GM19324 (cell line): Measurements from ENCODE around the gene RNU2-63P.
"Not testable (repeated sequence)": the region's sequence is repeated elsewhere in the genome, so short reads cannot be mapped to it uniquely, and the experiment has no call there.

Experiments used
- ATAC-seq: cut with Tn5 transposase; IDR thresholded peaks from one replicate; pipeline ENCODE4 v1.9.1; 2021; ENCODE audit warnings: mild to moderate bottlenecking, moderate library complexity; ENCODE audit not compliant: unreplicated experiment, low FRiP score

Gene RNU2-63P

DNA sequence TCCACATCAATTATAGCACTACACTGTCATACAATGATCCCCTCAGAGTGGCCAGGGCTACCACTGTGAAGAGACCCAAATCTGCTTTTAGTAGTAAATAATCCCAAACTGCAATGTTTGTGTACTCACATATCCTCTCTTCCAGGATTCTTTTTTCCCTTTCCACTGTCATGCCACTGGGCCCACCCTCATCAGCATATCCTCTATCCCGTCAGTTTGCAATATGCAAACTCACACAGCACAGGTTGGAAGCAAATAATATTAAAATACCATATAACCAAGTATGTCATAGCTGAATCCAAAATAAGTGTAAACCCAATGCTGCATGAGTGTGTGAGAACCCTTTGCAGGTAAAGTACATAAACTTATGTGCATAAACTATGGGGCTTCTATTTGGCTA, 28.9 kb downstream of the RNU2-63P start:
- not testable (repeated sequence) for ATAC-seq

DNA sequence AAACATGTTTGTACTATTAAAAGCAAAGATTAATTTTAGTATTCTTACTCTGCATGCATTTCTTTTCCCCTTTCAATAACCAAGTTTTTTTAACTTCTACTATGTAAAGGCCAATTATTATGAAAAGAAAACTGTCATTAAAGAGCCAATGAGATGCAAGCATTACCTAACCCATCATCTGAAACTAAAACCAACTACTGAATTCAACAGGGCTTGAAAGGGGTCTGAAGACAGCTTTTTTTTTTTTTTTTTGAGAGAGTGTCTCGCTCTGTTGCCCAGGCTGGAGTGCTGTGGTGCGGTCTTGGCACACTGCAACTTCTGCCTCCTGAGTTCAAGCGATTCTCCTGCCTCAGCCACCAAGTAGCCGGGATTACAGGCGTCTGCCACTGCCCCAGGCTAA, 30.4 kb downstream of the RNU2-63P start:
- ATAC-seq, result not testable (repeated sequence)

DNA sequence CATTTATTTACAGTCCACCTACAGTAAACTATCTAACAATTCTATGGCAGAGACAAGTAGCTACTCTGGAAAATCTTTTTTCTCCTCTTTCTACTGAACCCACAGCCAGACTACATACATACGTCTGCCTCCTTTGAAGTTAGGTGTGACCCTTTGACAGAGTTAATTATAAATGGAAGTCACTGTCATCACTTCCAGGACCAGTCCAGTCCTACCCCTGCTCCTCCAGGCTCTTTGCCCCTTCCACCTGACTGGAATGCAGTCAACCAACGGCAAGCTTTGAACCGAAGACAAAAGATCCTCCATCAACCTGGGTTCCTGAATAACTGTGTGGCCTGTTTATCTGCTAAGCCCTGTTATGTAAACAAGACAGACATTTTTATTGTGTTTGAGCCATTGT, 35.2 kb downstream of the RNU2-63P start:
- ATAC-seq, result not testable (repeated sequence)

DNA sequence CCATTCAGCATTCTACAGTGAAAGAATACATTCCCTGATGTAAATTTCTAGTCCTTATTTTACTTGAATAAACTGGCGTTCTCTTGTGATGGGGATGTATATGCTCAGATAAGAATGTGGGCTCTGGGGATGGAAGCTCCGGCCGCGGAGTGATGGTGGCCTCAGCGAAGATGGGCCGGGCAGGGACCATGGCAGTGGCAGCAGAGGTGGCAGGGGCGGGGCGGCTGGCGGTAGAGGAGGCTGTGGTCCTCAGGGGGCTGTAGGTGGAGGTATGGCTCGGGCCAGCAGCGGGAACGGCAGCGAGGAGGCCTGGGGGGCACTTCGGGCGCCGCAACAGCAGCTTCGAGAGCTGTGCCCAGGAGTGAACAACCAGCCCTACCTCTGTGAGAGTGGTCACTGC, 44.0 kb downstream of the RNU2-63P start:
- ATAC-seq, result not testable (repeated sequence)
